ENCODE data around the gene UQCRQ.

The UQCRQ gene

DNA sequence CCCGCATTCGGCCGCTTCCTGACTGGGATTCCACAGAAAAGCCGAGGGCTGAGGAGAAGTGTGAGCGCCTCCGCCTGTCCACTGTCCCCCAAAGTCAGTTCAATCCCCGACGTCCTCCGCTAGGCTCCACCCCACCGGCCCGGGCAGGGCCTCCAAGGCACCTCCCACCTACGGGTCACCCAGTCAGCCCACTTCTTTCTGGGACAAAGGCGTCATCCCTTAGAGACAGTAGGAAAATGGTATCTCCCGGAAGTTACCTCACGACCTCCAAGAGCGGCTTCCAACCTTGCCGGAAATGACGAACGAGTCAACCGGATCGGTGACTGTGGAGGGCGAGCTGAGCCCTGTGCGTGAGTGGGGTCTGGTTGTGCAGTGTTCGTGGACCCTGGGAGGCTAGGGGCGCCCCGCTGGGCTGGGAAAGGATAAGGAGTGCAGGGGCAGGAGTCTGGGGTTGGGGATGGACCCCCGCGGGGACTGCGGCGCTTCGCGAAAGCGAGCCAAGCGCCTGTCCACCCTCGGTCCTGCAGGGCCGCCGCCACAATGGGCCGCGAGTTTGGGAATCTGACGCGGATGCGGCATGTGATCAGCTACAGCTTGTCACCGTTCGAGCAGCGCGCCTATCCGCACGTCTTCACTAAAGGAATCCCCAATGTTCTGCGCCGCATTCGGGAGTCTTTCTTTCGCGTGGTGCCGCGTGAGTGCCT, at the start of gene UQCRQ, which contains the start of gene GDF9:
UQCRQ (plus strand) TSS at position 301 of the 704 bp plus-strand sequence; CDS start at position 541, 240 bp downstream.
GDF9 (minus strand) TSS at position 128 of the 704 bp plus-strand sequence. CDS start 1,936 bp downstream, outside the sequence.
- peak; percentile 99 for DNase-seq

DNA sequence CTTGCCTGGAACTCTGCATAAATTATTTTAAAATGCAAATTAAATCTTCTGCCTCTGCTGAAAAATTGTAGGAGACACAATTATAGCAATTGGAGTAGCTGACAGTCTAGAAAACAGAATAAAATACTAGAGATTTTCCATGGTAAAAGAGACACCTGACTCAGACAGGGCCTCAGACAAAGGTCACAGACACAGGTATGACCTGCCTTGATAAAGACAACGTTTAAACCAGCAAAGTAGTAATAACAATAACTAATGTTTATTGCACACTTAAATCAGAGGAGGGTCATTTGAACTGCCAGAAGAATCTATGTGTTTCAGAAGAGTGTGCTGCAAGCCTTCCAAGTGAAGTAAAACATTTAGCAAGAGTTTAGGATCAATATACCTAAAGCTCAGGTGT, 49.4 kb upstream of the UQCRQ start:
- DNase-seq = no peak

- no peak for DNase-seq
These were observed 47.0 kb upstream of the UQCRQ start for GRCh38 chr5:132819468-132819867.

GRCh38 chr5:132820162-132820754, 46.2 kb upstream of the UQCRQ start:
- peak; percentile 90 for DNase-seq

GRCh38 chr5:132821350-132821749, 45.1 kb upstream of the UQCRQ start:
- no peak for DNase-seq

DNA sequence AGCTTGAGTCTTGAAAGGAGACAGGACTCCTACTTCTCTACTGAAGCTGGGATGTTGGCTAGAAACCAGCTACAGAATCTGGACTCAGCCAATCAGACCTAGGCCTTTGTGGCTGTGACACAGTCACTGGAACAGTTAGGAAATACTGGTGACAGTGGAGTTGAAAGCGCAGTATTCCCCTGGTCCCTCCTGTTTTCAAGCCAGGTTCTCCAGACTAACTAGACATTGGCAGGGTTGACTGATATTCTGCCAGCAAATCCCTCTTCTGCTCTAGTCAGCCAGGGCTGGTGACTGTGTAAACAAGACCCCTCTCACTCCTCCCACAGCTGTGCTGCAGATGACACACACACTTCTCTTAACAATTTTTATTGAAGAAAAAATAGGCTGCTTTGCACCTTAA, 44.7 kb upstream of the UQCRQ start:
- DNase-seq = no peak

DNA sequence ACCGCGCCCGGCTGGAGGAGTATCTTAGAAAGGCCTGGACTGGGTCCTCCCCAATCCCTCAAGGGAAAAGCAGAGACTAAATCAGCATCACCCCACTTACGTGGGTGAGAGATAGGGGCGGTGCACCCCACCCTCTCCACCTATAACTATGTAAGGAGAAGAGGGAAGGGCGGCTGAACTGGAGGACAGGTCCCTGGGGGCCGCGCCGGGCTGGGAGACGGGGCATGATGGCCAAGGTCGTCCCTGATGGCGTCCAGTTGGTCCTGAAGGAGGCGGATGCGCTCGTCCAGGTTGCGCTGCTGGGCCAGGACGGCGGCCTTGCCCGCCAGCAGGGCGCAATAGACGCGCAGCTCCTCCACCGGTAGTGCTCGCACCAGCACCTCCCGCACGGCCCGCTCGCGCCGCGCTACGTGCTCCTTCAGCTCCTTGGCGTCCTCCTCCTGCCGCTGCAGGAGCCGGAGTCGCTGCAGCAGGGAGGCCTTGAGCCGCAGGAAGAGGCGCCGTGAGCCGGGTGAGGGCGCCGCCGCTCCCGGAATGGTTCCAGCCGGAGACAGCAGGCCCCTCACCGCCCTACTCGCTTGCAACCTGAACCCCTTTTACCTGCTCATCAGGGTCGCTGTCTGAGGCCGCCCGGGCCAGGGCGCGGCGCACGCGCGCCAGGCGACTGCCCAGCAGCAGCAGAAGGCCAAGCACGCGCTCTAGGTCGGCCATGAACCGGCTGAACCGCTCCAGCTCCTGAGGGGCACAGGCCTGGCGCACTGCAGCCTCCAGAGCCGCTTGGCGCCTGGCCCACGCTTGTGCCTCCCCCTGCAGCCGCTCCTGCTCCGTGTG, 43.6 kb upstream of the UQCRQ start:
- DNase-seq = no peak

DNA sequence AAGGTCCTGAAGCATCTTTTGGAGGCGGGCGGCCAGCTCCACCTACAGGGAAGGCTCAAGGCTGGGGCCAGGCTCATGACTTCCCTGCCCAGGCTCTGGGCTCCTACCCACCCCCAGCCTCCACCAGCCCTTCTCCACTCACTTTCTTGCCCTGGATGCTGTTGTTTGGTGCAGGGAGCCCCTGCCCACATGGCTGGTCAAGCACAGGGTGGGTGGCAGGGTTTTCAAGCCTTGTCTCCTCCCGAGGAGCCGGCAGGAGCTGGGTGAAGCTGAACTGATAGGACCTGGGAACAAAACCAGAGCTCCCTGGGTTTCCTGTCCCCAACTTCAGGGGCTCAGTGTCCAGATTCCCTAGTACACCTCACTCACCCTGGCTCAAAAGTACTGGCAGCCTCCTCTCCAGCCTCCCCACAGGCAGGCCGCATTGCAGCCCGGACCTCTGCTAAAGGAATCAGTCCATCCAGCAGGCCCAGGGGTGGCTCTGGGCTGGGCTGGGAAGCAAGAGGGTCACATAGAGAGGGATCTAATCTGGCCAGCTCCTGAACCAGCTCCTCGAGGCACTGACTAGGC, 42.9 kb upstream of the UQCRQ start:
- no peak for DNase-seq

DNA sequence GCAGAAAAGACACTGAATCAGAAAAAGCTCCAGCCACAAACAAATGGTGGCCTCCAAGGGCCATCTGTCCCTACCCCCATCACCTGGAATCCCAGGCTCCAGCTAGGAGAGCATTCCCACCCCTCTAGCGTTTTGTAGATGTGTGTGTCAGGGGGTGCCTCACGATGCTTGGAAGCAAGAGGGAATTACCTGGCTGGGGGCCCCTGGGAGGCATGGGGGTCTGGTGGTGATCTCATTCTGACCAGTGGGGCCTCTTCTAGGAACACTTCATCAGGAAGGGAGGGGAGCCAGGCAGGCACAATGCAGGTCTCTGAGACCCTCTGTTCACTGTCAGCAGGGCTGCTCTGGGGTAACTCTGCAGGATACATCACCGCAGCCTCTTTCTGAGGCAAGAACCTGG, 42.0 kb upstream of the UQCRQ start:
- DNase-seq = no peak

DNA sequence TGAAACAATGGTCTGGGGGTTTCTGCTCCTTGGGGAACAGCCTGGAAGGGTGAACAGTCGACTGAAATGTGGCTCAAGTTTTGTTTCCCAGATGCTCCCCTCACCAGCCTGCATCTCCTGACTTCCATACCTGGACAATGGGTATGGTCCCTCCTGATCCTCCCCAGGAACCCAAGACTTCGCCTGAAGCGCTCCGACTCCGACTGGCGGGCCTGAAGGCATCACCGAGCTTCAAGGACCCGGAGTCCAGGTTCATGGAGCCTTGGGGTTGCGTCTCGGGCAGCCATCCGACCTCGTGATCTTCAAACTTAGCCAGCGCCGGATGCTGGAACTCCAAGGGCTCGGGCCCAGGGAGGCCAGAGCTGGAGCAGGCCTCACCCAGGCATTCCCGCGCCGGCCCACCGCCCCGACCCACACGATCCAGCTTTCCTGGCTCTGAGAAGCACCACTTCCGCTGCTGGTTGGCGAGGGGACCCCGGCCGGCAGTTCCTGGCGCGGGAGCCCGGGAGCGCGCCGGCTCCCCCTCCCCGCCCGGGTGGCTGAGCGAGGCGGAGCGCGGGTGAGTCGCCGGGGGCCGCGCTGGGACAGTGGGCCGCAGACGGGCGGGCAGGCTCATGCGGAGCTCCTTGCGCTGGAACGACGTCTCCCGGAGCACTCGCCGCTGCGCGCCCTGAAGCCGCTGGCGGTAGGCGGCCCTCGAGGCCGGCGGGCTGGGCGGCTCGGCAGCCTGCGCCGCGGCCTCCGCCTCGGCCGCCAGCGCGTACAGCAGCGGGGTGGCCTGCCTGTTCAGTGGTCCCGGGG, 41.2 kb upstream of the UQCRQ start:
- no peak for DNase-seq

DNA sequence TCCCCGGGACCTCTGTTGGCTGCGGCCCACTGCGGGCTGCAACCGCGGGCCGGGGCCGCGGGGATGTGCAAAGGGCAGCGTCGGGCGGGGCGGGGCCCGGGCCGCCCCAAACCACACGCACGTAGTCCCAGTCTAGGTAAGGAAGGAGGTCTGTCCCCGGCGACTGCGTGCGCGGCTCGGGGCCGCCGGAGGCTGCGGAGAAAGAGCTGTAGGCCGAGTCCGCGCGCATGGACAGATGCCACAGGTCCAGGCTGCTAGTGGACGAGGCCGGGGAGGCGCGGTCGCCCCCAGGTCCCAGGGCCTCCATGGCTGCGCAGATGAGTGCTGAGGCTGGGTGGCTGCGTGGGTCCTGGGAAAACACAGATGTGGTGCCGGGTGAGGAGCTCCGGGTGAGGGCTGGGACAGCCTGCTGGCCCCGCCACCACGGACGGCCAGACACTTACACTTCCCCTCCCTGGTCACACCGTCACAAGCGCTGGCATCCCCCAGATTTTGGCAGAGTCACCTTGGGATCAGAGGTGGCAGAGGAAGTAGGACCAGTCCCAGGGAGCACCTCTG, 40.5 kb upstream of the UQCRQ start:
- no peak for DNase-seq

GRCh38 chr5:132826424-132827082, 39.9 kb upstream of the UQCRQ start:
- DNase-seq = no peak

DNA sequence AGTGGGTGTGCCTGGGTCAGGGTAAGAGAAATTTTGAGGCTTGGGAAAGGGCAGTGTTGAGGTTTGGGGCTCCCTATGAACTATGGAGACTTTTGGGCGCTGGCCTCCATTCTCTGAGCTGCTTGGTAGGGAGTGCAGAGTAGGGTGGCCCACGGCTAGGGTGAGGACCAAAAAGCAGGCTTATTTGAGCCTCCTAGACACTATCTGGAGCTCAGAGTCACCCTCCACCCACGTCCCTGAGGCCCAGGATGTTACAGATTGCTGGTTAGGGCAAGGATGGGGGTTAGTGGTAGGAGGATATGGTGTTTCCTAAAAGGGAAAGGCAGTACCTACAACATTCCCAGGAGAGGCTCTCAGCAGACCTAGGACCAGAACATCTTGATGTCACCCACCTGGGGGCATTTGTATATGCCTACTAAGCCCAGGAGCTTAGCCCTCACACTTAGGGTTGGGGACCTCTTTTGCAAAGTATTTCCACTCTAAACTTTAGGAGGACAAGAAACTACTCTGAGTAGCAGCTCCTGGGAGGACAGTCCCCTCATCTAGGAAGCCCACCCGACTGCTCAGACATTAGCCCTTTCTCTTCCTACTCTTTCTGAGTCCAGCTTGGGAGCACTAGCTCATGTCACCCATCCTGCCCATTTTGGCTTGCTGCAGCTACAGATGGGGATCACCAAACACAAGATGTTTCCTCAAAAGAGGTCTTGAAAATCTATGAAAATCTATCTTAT, 38.3 kb upstream of the UQCRQ start:
- DNase-seq = no peak

GRCh38 chr5:132828846-132829494, 37.5 kb upstream of the UQCRQ start:
- no peak for DNase-seq

DNA sequence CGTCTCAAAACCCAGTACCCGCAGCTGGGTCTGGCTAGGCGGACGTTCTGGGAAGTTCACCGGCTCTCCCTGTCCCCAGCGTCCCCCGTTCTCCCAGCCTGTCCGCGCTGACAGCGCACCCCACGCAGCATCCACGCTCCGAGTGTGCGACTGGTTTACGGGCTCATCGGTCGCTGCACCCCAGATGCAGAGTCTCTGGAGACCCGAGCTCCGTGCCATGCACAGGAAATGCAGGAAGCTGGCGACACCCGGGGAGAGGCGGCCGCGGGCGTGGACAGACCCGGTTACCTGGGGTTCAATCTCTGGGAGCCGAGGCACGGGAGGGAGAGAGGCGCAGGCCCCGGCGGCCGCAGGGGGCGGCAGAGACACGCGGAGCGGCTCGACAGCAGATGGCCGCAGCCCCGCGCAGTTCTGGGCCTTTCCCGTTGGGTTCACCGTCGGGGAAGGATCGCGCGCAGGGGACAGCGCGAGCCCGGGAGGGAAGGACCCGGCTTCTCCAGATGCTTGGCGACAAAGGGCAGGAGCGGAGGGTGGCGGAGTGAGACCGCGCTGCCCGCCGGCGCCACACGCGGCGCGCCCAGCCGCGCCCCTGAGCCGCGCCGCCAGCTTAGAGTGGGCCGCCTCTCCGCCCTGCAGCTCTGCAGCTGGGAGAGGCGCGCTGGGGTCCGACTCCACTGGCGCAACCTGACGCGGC, 36.6 kb upstream of the UQCRQ start:
- peak; percentile 85 for DNase-seq

- peak; percentile 65 for DNase-seq
These were observed 35.9 kb upstream of the UQCRQ start, which contains the start of gene SHROOM1 for GRCh38 chr5:132830436-132831094. TSS of gene SHROOM1 (minus strand) at chr5:132830647. CDS start at chr5:132826140, 4,507 bp downstream.

- DNase-seq = no peak
These were observed 35.2 kb upstream of the UQCRQ start for GRCh38 chr5:132831095-132831860.

GRCh38 chr5:132832612-132833011, 33.8 kb upstream of the UQCRQ start:
- no peak for DNase-seq
